GM19043 (cell line): ENCODE measurements around the gene DARS1.
A peak's percentile ranks its signal among the peaks of the same experiment; 100 is the strongest.
"Not testable (repeated sequence)": the region's sequence is repeated elsewhere in the genome, so short reads cannot be mapped to it uniquely, and the experiment has no call there.

Experiments
- ATAC-seq: cut with Tn5 transposase; IDR thresholded peaks from one replicate; pipeline ENCODE4 v1.9.1; 2021; ENCODE audit warnings: low read depth; ENCODE audit not compliant: unreplicated experiment

Gene DARS1

GRCh38 chr2:135986507-135986906 lies 1.1 kb upstream of the DARS1 start:
- no peak for ATAC-seq

GRCh38 chr2:135985826-135986393 lies 484 bp upstream of the DARS1 start:
- ATAC-seq, result peak; percentile 29

- peak; percentile 37 for ATAC-seq
These were observed 1.0 kb downstream of the DARS1 start for GRCh38 chr2:135984199-135985017.

GRCh38 chr2:135980434-135981079 lies 4.9 kb downstream of the DARS1 start:
- ATAC-seq, result no peak

- ATAC-seq, result no peak
These were observed 9.7 kb downstream of the DARS1 start for GRCh38 chr2:135975702-135976101.

GRCh38 chr2:135974036-135974435 lies 11.4 kb downstream of the DARS1 start:
- ATAC-seq, result no peak

- ATAC-seq, result no peak
These were observed 15.6 kb downstream of the DARS1 start for GRCh38 chr2:135969655-135970387.

- no peak for ATAC-seq
These were observed 19.7 kb downstream of the DARS1 start for GRCh38 chr2:135965756-135966155.

GRCh38 chr2:135964404-135964803 lies 21.0 kb downstream of the DARS1 start:
- not testable (repeated sequence) for ATAC-seq

- no peak for ATAC-seq
These were observed 21.6 kb downstream of the DARS1 start for GRCh38 chr2:135963841-135964240.

GRCh38 chr2:135962366-135963123 lies 22.9 kb downstream of the DARS1 start:
- no peak for ATAC-seq

GRCh38 chr2:135960656-135961551 lies 24.5 kb downstream of the DARS1 start:
- ATAC-seq, result no peak

GRCh38 chr2:135960150-135960549 lies 25.3 kb downstream of the DARS1 start:
- ATAC-seq, result no peak

- not testable (repeated sequence) for ATAC-seq
These were observed 26.5 kb downstream of the DARS1 start for GRCh38 chr2:135958927-135959326.

- peak; percentile 67 for ATAC-seq
These were observed 31.3 kb downstream of the DARS1 start for GRCh38 chr2:135954020-135954601.

- no peak for ATAC-seq
These were observed 32.5 kb downstream of the DARS1 start for GRCh38 chr2:135952891-135953290.

GRCh38 chr2:135951041-135951583 lies 34.3 kb downstream of the DARS1 start:
- no peak for ATAC-seq

- no peak for ATAC-seq
These were observed 35.8 kb downstream of the DARS1 start for GRCh38 chr2:135949451-135950234.
